Parathyroid adenoma (tissue), 2 donors: ENCODE results near the gene PGS1.

Source experiments
- H2AFZ ChIP-seq: fragments of 300-600 bp; sonication (generic); one replicate; pipeline ENCODE4 v1.7.0; 2017; ENCODE audit warnings: antibody characterized with exemption, mild to moderate bottlenecking
- H3K27ac ChIP-seq: fragments of 300-600 bp; sonication (generic); one replicate; pipeline ENCODE4 v1.7.0; 2017
- H3K27me3 ChIP-seq: fragments of 300-600 bp; sonication (generic); one replicate; pipeline ENCODE4 v1.7.0; 2017; ENCODE audit warnings: low read length; ENCODE audit not compliant: control insufficient read depth, insufficient read depth
- H3K36me3 ChIP-seq: fragments of 300-600 bp; sonication (generic); one replicate; pipeline ENCODE4 v1.7.0; 2017; ENCODE audit warnings: low read length; ENCODE audit not compliant: control insufficient read depth, insufficient read depth
- H3K4me1 ChIP-seq: fragments of 300-600 bp; sonication (generic); one replicate; pipeline ENCODE4 v1.7.0; 2017; ENCODE audit warnings: control low read depth
- H3K4me2 ChIP-seq: fragments of 300-600 bp; sonication (generic); one replicate; pipeline ENCODE4 v1.7.0; 2017; ENCODE audit warnings: low read length
- H3K4me3 ChIP-seq: fragments of 300-600 bp; sonication (generic); one replicate; pipeline ENCODE4 v1.7.0; 2017; ENCODE audit warnings: low read depth, low read length
- H3K79me2 ChIP-seq: fragments of 300-600 bp; sonication (generic); one replicate; pipeline ENCODE4 v1.7.0; 2017; ENCODE audit warnings: control low read depth
- H3K9ac ChIP-seq: fragments of 300-600 bp; sonication (generic); one replicate; pipeline ENCODE4 v1.7.0; 2017; ENCODE audit warnings: mild to moderate bottlenecking
- H3K9me3 ChIP-seq: fragments of 300-600 bp; sonication (generic); one replicate; pipeline ENCODE4 v1.7.0; 2017; ENCODE audit warnings: low read length; ENCODE audit not compliant: control insufficient read depth
- CTCF ChIP-seq: fragments of 300-600 bp; sonication (generic); IDR thresholded peaks from one replicate; pipeline ENCODE4 v1.7.0; 2017; ENCODE audit warnings: antibody characterized with exemption, mild to moderate bottlenecking
- donor health status: primary hyperparathyroidism.

The PGS1 gene

GRCh38 chr17:78435330-78436005, 57.0 kb downstream of the PGS1 start:
- H3K4me3 ChIP-seq: no peak overlapping the region
- H3K4me1 ChIP-seq: no peaks in the 10 kb centered on the region
- no peak for TF ChIP-seq CTCF
- H3K9ac ChIP-seq: no peak overlapping the region
- no peaks in the 10 kb centered on the region for H3K79me2 ChIP-seq
- H3K27ac ChIP-seq: no peak overlapping the region
- H3K36me3 ChIP-seq: no peaks in the 10 kb centered on the region
- H3K4me2 ChIP-seq: no peak overlapping the region
- H2AFZ ChIP-seq: no peak overlapping the region
- H3K27me3 ChIP-seq: no peaks in the 10 kb centered on the region
- H3K9me3 ChIP-seq: no peaks in the 10 kb centered on the region

- H3K4me1 ChIP-seq: no peaks in the 10 kb centered on the region
- H3K36me3 ChIP-seq: no peaks in the 10 kb centered on the region
- H3K9ac ChIP-seq: no peak overlapping the region
- H3K4me2 ChIP-seq: no peak overlapping the region
- H3K27me3 ChIP-seq: no peaks in the 10 kb centered on the region
- H3K4me3 ChIP-seq: no peak overlapping the region
- H3K27ac ChIP-seq: no peak overlapping the region
- H3K79me2 ChIP-seq: no peaks in the 10 kb centered on the region
- no peak overlapping the region for H2AFZ ChIP-seq
- no peaks in the 10 kb centered on the region for H3K9me3 ChIP-seq
- TF ChIP-seq CTCF: no peak
These were observed 59.2 kb downstream of the PGS1 start for GRCh38 chr17:78437508-78438169.

GRCh38 chr17:78438271-78438691, 59.8 kb downstream of the PGS1 start:
- no peak overlapping the region for H3K27ac ChIP-seq
- H3K9me3 ChIP-seq: no peaks in the 10 kb centered on the region
- H3K36me3 ChIP-seq: no peaks in the 10 kb centered on the region
- no peaks in the 10 kb centered on the region for H3K4me1 ChIP-seq
- no peak overlapping the region for H3K4me3 ChIP-seq
- H3K79me2 ChIP-seq: no peaks in the 10 kb centered on the region
- H3K27me3 ChIP-seq: no peaks in the 10 kb centered on the region
- H2AFZ ChIP-seq: no peak overlapping the region
- TF ChIP-seq CTCF: no peak
- H3K4me2 ChIP-seq: no peak overlapping the region
- H3K9ac ChIP-seq: no peak overlapping the region

GRCh38 chr17:78438694-78439325, 60.4 kb downstream of the PGS1 start:
- Histone ChIP-seq H3K27ac (no peak overlapping the region), H3K79me2 (no peaks in the 10 kb centered on the region), H2AFZ (no peak overlapping the region), H3K9me3 (no peaks in the 10 kb centered on the region), H3K4me3 (no peak overlapping the region), H3K36me3 (no peaks in the 10 kb centered on the region), H3K4me1 (no peaks in the 10 kb centered on the region), H3K9ac (no peak overlapping the region), H3K4me2 (no peak overlapping the region), H3K27me3 (no peaks in the 10 kb centered on the region)
- no peak for TF ChIP-seq CTCF
